HG02885 (cell line): ENCODE data around the gene HOXA6.

Experiments used
- ATAC-seq: cut with Tn5 transposase; IDR thresholded peaks from one replicate; pipeline ENCODE4 v1.9.1; 2021; ENCODE audit warnings: mild to moderate bottlenecking; ENCODE audit not compliant: unreplicated experiment, poor library complexity

Gene HOXA6

DNA sequence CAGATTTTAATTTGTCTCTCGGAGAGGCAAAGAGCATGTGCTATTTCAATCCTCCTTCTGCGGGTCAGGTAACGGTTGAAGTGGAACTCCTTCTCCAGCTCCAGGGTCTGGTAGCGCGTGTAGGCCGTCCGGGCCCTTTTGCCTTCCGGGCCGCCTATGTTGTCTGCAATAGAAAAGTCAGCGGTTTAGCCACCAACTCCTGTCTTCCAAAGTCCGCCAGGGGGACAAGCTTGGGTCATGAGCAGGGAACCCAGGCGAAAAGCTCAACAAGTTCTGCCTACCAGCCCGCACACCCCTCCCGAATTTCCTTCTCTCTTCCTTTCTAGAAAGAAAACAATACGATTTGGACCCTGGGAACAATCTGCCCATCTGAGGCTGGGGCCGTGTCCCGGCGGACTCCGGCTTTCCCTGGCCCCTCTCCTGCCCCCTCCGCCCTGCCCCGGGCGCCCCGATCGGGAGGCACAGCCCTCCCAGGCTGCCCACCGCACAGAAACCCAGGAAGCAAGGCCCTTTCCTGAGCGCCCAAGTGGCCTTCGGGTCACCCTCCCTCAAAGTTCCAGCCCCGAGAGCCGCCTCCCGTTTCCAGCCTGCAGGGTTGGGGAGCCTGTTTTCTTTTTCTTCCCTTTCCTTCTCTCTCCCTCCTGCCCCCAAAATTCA, 5.5 kb downstream of the HOXA6 start:
- ATAC-seq = no peak

DNA sequence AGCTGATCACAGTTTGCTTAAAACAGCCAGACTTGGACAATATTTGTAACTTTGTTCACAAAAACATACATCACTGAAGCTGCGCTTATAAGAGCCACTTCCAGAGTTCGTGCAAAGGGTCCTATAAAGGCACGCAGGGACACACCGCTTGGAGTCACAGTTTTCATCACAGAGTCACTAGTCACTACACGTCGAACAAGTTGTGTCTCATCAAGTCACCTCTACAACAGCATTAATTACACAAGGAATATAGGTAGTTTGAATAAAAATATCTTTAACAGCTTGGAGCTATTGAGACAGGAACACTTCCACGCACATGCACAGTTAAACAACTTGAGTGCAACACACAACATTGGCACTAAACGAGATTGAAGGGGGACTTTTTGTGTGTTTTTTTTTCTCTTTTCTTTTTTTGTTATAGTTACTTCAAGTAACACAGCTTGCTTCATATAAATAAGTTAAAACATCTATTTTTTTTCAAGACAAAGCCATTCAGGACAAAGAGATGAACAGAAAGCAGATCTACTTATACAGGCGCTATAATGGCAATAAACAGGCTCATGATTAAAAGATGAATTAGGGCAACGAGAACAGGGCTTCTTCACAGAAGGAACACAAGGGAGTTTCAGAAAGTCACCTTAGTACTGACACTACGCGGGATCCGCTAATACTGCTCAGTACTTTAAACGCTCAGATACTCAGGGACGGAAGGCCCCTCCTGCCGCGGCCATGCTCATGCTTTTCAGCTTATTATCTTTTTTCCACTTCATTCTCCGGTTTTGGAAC, 6.2 kb downstream of the HOXA6 start:
- ATAC-seq = no peak

DNA sequence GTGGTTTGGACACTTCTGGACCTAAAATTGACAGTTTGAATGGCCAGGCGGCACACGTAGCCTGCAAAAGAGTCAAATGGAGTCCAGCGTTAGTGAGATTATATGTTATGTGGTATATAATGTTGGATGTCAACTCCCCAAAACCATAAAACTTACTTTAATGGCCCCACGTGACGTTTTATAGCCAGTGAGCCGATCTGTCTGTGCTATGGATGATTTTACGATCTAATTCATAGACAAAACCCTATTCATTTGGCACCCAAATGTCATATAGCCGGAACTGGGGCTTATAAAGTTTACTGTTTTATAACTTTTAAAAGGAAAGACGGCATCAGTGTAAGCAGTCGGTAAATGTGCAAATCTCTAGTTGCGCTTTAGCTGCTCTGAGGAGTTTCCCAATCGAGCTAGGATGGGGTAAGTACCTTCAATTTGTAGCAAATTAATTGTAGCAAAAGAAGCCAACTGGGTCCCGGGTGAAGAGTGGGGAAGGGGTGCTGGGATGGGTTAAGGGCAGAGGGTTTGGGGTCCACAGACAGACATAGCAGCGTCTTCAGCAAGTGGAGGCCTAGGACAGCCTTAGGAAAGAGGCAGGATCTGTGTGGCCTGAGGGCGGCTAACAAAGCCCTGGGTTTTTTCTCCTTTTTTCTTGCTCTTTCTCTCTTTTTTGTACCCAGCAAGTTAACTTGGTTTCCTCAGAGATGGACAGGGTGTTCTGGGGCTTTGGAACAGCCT, 7.3 kb downstream of the HOXA6 start:
- ATAC-seq = no peak

DNA sequence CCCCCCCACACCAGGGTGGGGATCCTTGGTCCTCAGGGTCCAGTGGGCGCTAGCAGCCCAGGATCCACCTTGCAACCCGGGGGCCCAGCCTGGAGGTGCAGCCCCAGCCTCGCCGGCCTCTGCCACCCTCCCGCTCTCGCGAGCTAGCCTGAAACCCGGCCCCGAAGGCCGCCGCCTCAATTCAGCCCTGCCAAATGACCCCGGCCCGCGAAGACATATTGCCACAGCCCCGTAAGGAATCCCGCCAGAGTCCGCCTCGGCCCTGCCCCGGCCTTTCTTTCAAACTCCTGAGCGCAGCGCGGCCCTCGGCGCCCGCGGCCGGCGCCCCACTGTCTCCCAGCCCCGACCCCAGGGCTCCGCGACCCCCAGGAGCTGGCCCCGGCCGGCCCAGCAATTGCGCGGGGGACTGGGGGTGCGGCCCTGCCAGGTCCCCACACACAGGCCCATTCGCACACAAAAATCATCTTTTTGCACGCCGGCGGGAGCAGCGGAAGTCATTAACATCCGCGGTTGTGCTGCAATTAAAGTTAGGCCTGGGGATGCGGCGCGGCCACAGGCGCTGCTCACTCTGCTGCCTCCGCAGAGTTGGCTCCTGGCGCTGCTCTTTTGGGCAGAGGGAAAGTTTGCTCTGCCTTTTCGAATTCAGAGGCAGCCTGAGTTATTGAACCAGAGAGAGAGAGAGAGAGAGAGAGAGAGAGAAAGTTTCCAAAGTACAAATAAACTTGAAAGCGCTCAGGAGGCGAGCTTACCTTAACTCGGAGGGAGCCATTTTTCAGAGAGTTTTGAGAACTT, 8.0 kb downstream of the HOXA6 start:
- no peak for ATAC-seq

DNA sequence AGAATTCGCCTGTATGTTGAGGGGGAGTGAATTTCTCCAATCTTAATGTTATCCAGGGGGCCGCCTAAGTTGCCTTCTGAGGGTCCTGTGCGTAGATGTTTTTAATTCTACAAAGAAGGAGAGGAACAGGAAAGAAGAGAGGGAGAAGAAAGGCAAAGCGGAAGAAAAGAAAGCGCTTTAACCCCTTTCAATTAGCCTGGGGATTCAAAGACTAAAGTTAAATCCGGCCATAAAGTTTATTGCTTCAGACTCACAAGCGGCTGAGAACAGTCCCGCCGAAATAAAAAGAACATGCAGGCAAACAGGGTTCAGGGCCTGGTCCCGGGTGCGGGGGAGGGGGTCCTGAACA, 8.6 kb downstream of the HOXA6 start:
- no peak for ATAC-seq

DNA sequence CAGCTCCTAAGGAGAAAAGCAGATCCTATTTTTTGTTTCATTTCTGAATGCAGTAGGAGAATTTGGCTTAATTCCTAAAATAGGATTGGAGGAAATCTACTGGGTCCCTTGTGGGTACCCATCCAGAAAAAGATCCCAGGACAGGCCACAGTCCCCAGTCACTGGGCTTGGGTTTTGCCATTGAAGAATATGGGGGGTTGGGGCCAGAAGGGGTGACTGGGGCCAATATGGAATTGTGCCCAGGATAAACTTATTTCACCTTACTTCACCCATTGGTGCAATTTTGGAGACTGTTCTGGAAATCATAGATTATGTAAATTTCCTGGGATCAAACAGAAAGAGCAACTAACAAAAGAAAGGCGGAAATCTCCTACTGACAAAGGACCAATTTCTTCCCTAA, 9.1 kb downstream of the HOXA6 start:
- no peak for ATAC-seq

DNA sequence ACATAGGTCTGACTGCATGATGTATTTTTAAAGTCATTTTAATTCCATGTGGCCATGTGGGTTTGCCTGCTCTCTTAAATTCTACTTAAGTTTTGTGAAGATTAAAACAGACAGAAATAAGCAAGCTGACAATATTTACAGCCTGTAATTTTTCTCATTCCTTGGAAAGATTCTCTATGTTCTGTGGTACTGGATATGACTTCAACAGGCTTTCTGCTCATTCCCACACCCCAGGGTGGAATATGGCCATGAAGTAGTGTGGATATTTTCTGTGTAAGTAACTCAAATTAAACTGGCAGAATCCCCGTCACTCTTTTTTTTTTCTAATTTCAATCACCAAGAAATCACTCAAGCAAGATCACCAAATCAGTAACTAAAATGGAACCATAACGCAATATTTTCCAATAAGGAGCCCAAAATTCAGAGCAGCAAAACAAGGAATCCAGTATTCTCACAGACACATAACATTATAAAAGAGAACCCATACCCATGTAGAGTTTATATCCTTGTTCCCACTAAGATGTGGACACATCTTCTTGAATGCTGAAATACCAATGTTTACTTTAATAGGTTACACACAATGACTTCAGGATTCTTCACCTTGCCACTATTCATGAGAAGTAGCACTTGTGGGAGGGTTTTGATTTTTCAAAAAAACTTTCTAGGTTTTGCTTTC, 9.8 kb downstream of the HOXA6 start:
- ATAC-seq = no peak

DNA sequence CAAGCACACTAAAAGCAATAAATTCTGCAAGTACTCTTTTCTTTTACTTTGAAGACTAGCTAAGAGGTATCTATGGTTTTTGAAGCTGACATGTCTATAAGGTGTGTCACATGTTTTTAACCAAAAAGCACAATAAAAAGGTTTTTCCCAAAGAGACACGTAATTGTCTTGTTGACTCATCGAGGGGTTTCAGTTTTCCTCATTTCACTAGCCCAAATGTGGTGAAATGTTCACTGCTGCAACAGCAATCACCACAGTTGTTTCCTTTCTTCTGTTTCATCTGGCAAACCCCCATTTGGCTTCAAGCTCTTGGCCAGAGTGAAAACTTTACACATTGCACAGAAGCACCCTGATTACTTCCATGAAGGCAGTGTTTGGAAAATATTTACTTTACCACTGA, 13.2 kb downstream of the HOXA6 start:
- peak; percentile 43 for ATAC-seq

DNA sequence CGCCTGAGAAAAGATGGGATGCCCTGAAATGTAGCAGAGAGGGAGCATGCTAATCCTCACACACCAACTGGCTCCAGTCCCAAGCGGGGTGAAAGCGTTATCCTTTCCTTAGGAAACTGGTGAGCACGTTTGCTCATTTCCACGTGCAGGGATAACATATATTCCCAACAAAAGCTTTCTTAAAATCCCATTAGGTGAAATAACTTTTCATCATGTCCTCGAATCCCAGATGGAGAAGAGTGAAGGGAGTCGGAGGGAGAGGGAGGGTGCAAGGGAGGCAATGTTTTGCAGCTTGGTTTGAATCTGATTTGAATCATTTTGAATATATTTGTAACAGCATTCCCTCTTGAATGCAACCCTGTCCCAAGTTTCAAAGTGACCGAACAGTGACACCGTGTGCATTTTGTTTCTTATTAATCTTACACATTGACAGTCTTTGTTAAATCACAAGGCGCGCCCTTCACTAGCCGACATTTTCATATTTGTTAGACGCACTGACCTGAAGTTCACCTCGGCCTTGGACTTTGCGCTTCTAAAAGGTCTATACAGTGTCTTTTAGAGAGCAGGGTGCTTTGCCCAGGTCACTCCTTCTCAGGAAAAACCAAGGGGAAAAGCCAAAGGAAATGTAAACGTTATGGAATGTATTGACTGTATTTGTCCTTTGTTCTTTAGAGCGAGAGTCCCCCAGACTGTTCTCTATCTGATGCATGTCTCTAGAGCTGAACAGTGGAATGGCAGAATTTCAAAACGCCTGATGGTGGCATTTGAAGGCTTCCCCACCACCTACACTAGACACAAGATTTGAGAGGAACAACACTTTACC, 14.0 kb downstream of the HOXA6 start:
- ATAC-seq = no peak

DNA sequence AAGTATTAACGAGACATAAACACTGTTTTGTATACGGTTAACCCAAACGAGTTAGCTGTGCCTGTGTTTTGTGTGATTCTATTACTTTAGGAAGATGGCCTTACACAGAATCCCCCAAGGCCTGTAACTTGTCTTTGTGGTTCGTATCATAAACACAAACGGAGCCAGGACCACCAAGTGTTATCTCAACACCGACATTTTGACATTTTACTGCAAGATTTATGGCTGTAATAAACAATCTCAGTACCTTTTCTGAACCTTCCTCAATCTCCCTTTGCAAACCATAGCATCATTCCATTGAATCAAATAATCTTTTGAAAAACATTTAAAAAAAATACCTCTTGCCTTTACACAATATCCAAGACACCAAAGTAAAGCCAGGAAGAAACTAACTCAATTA, 14.6 kb downstream of the HOXA6 start:
- no peak for ATAC-seq

DNA sequence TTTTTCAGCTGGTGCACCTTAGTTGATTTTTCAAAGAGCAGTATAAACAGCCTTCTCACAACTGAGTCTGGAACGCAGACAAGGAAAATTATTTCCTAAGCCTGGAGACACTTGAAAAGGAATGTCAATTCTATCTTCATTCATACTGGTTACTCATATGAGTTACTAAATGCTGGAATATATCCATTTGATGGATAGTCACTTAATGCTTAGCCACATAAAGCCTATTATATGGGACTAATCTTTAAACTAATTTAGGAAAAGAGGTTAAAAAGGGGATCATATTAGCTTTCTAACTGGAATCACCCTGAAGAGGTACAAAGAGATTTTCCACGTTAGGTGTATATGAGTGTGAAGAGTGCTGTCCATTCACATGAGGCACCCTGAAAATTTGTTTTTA, 15.4 kb downstream of the HOXA6 start:
- ATAC-seq = no peak

DNA sequence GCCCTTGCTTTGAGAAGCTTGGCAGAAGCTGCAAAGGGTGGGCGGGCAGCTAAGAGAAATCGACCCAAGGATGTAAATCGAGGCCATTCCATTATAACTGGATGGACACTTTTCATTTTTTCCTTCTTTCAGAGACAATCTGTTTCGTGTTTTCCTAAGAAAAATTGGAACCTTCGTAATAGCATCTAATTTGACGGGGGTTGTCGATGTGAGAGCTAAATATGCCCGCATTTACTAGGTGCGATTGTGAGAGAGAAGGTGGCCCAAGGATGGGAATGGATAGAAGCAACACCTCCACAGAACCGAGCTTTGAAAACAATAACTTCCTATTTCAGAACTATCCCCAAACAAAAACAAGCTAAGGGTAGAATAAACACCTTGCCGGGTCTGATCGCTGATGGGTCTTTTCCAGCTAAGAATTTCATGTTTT, 16.2 kb downstream of the HOXA6 start:
- ATAC-seq = no peak

DNA sequence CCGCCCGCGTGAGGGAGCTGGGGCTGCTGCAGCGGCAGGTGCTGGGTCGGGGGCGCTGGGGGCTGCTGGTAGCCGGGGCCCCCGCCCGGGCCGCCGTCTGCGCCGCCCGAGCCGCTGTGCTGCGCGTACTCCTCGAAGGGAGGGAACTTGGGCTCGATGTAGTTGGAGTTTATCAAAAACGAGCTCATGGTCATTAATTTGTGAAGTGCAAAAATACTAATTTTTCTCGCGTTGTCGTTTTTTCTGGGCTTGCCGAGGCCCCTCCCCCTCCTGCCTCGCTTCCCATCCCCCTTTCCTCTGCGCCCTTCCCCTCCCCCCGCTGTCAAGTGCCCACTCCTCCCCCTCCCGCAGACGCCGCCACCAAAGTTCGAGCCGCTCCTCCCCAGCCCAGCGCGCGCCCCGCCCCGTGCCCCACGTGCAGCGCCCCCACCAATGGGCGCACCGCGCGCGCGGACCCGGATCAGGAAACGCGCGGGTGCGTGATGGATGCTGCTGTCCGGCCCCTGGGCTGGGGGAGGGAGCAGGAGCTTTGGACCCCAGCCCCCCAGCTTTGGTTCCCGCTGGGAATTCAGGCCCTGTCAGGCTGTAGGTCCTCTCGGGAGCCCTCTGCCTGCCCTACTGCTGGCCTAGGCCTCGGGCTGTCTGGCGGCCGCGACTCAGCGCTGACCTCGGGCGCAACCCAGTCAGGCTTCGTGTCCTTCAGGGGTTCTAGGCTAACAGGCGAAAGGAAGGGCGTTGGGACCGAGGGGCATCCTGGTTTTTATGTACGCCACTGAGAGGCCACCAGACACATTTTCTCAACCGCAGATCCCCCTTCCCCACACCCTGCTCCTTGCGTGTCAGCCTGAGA, 16.8 kb downstream of the HOXA6 start, which contains the start of gene HOXA4:
Gene HOXA4 (minus strand): TSS at position 218 of the 850 bp plus-strand sequence. CDS start 24 bp downstream, at position 194.
- ATAC-seq = peak; percentile 71

DNA sequence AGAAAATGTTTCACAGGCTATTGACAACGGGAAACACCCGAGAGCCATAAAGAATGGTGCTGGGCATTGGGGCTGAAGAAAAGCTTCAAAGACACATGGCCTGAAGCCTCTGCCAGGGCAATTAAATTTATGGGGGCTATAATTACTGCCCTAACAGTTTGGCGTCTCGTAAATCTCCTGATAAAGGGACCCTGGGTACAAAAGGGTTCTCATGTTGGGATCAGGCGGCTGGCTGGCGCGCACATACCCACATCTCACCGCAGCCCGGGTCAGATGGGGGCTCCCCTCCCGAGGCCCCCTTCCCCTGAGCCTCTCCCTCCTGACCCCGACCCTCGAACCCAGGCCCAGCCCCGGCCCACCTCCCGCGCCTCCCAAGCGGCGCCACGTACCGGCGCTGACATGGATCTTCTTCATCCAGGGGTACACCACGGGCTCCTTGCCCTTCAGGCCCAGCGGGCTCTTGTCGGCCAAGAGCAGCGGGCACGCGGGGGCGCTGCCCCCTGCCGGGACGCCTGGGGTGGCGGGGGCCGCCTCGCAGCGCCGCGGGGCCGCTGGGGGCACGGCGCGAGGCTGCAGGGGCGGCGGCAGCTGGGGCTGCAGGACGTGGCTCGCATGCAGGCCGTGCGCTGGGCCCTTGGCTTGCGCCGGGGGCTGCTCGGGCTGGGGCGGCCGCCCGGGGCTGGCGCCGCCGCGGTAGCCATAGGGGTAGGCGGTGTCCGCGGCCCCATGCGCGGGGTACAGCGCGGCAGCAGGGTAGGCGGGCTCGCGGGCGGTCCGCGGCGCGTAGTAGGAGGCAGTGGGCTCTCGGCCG, 17.6 kb downstream of the HOXA6 start:
- ATAC-seq = peak; percentile 23

DNA sequence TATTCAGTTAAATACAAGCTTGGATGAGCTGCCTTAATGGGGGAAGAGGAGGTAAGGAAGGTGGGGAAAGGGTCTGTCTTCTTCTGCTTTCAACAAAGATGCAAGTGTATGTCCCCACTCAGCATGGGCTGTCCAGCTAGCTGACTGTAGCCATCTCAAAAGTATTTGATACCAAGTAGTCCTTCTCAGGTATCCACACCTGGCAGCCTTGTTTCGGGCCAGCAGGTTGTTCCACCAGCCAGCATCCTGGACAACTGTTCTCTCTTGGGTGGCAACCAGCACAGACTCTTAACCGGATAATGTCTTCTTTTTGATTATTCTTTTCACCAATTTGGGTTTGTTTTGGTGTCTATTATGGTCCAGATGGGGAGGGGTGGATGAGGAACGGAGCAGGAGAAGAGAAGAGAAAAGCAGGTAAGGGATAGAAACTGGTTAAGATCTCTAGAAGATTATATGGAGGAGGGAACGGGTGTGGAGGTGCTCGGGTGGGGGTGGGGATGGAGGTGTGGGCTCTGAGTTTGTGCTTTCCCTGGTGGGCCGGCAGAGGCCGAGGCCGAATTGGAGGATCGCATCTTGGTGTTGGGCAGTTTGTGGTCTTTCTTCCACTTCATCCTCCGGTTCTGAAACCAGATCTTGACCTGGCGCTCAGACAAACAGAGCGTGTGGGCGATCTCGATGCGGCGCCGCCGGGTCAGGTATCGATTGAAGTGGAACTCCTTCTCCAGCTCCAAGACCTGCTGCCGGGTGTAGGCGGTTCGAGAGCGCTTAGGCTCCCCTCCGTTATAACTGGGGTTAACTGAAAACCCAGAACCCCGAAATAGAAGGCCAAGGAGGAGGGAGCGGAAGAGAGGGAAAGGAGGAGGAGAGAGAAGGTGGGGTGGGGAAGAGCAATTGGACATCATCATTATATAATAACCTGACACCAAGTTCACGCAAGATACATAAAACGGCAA, 18.5 kb downstream of the HOXA6 start:
- ATAC-seq = no peak

DNA sequence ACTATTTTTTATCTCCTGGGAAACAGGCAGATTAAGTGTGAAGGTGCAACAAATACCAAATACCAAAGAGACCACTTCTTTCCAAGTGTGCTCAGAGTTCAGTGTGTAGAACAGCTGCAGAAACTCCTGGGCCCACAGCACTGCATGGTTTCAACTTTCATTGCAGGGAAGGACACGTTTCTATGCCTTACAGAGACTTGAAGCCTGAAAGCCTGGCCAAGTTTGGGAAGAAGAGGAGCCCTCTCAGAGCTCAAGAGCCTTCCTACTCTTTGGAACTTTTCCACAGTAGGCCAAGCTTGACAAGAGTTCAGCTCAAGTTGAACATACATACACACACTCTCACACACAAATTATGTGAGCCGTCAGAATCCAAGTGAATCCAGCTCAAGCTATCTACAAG, 19.5 kb downstream of the HOXA6 start:
- ATAC-seq = no peak
